VCaP (cell line): ENCODE results near the gene CLIP1.

Source experiments
- H3K27ac ChIP-seq: fragments of 450-650 bp; 2 replicates; pipeline ENCODE4 v1.5.1; 2017
- CTCF ChIP-seq: fragments of 450-650 bp; conservative IDR thresholded peaks from 2 replicates; pipeline ENCODE4 v1.5.1; 2017; ENCODE audit warnings: mild to moderate bottlenecking, moderate library complexity

The CLIP1 gene

GRCh38 chr12:122244565-122245371, 177.7 kb downstream of the CLIP1 start:
- H3K27ac ChIP-seq, result no peak overlapping the region
- TF ChIP-seq CTCF, result no peak

GRCh38 chr12:122243965-122244364, 178.5 kb downstream of the CLIP1 start:
- no peak for TF ChIP-seq CTCF
- H3K27ac ChIP-seq, result no peak overlapping the region

- TF ChIP-seq CTCF, result no peak
Observed at GRCh38 chr12:122238861-122239260, 183.6 kb downstream of the CLIP1 start.

GRCh38 chr12:122235741-122236140, 186.7 kb downstream of the CLIP1 start:
- no peak for TF ChIP-seq CTCF
- H3K27ac ChIP-seq, result no peak overlapping the region

More at GRCh38 chr12:122238861-122239260, 183.6 kb downstream of the CLIP1 start:
- no peak overlapping the region for H3K27ac ChIP-seq

GRCh38 chr12:122232691-122233090, 189.8 kb downstream of the CLIP1 start:
- no peak overlapping the region for H3K27ac ChIP-seq
- TF ChIP-seq CTCF, result no peak

GRCh38 chr12:122230798-122231197, 191.7 kb downstream of the CLIP1 start:
- no peak overlapping the region for H3K27ac ChIP-seq
- no peak for TF ChIP-seq CTCF

GRCh38 chr12:122228092-122228491, 194.4 kb downstream of the CLIP1 start:
- TF ChIP-seq CTCF, result no peak
- no peak overlapping the region for H3K27ac ChIP-seq
